NT2/D1 (cell line): Measurements from ENCODE around the gene TNS3.

Experiments used
- SUZ12 ChIP-seq: IDR thresholded peaks from 2 replicates; pipeline ENCODE4 v1.6.1; 2011; ENCODE audit not compliant: insufficient read length, insufficient read depth; ENCODE audit errors: extremely low read depth
- ZNF274 ChIP-seq: IDR thresholded peaks from 2 replicates; pipeline ENCODE4 v1.6.1; 2011; ENCODE audit warnings: mild to moderate bottlenecking, low read depth, low read length

DNA sequence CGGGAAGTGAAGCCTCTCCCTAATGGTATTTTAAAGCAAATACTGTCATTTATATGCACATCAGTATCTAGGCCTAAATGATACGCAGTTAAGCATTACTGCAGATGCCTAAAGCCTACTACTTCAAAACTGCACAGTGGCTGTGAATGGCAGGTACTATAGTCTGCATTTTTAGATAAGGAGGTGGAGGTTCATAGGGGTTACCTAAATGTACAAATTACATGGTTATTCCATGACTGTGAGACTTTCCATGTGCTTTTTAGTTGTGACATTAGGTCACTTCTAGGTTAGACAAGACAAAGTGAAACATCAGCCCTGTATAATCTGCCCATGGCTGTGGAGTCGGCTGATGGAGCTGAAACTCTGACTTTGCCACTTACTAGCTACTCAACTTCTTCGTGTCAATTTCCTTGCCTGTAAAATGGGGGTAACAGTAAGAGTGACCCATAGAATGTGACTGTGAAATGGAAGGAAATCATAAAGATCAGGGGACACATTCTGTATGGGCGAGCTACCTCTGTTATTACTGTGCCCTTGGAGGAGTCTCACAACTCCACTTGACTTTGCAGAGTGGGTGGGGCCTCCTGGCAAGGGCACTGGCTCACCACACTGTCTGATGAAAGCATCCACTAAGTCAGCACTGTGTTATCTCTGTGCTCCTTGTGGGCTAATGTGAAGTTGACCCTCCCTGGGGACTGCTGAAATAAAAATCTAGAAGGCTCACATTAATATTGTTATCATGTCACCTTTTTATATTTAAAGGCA is 239.4 kb downstream of the TNS3 start:
- TF ChIP-seq ZNF274: no peak
- TF ChIP-seq SUZ12: no peak
